ENCODE data around the gene DDX41.

Gene DDX41

DNA sequence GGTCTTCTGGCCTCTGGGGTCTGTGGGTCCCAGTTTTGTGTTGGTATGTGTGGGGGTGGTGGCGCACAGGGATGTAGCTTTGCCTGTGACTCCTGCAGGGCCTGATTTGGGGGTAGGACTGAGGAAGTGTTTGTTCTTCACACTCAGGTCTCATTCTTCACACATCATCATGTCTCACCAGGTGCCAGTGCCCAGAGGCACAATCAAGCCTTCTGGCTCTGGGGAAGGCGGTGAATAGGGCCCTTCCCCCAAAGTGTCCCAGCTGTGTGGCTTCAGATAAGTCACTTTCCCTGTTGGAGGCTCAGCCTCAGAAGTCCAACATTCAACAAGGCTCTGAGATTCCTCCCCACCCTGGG lies 48.5 kb downstream of the DDX41 start:
- no peak for DNase-seq (ENCODE audit: low spot score)

DNA sequence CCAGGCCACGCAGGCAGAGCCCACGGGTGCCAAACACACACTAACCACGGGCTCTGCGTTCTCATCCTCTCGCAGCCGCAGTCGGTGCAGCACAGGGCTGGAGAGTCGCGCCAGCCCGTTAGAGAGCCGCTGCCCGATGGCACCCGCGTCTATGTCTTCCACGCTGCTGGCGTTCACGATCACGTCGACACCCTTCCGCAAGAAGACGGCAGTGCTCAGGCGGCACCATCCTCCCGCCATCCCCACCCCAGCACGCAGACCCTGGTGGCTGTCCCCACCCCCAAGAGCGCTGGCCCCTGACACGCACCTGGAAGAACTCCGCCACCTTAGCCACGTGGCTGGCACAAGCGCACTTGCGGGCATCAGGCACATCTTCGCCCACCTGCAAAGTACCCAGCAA lies 49.3 kb downstream of the DDX41 start:
- no peak for DNase-seq (ENCODE audit: low spot score)

GRCh38 chr5:177466861-177467260 lies 49.9 kb downstream of the DDX41 start:
- DNase-seq (ENCODE audit: low spot score) = no peak

DNA sequence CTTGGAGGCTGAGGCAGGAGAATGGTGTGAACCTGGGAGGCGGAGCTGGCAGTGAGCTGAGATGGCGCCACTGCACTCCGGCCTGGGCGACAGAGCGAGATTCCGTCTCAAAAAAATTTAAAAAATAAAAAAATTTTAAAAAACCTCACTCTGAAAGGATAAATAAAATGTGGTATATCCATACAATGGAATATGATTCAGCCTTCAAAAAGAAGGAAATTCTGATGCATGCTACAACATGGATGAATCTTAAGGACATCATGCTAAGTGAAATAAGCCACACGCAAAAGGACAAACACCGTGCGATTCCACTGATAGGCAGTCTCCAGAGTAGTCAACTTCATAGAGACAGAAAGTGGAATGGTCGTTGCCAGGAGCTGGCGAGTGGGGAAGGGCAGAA lies 51.7 kb downstream of the DDX41 start:
- DNase-seq (ENCODE audit: low spot score) = no peak

- no peak for DNase-seq (ENCODE audit: low spot score)
These were observed 54.6 kb downstream of the DDX41 start for GRCh38 chr5:177462021-177462670.

All from COLO829 (cell line).